HG02981 (cell line): ENCODE results near the gene PVALB.
"Not testable (repeated sequence)": the region's sequence is repeated elsewhere in the genome, so short reads cannot be mapped to it uniquely, and the experiment has no call there.

Experiments used
- ATAC-seq: cut with Tn5 transposase; IDR thresholded peaks from one replicate; pipeline ENCODE4 v1.9.1; 2021; ENCODE audit warnings: mild to moderate bottlenecking, moderate library complexity; ENCODE audit not compliant: unreplicated experiment

The PVALB gene

DNA sequence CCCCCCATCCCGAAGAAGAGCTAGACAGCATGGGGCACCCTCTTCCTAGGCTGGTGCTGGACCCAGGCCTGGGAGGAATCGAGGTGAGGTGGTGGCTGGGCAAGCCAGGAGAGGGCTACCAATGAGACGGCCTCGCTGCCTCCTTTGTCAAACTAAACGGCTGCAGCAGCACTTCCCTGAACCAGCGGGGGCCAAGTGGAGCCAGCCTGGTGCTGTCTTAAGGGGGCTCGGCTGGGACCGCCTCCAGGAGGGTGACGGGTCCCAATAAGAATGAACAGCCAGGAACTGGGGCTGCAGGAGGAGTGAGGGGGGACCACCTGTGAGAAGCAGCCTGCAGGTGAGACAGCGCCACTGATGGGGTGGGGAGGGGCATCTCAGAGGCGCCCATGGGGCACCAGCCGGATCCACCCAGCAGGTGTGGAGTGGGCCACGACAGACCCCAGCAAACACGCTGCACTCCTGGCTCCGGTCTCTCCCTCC lies 58.0 kb downstream of the PVALB start:
- no peak for ATAC-seq

DNA sequence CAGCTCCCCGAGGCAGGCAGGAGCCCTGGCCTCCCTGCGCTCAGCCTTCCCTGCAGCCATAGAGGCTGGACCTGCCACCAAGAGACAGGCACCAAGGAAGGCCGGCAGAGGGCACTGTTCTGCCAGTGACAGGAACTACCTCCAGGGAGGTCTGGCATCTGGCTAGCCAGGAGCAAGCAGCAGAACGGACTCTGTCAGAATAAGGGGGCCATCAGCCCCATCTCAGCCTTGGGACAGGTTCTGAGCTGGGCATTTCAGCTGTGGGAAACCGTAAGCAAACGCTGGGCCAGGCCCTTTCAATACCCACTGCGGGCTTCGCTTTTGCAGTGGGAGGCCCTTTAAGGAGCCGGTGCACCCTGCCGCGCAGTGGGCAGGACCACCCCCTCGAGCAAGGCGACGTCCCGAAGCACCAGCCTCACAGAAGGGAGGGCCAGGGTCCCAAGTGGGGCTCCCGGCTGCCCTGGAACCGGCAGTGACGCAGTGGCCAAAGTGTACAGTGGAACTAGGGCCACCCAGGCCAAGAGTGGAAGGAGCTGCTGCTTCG lies 59.1 kb downstream of the PVALB start:
- no peak for ATAC-seq

DNA sequence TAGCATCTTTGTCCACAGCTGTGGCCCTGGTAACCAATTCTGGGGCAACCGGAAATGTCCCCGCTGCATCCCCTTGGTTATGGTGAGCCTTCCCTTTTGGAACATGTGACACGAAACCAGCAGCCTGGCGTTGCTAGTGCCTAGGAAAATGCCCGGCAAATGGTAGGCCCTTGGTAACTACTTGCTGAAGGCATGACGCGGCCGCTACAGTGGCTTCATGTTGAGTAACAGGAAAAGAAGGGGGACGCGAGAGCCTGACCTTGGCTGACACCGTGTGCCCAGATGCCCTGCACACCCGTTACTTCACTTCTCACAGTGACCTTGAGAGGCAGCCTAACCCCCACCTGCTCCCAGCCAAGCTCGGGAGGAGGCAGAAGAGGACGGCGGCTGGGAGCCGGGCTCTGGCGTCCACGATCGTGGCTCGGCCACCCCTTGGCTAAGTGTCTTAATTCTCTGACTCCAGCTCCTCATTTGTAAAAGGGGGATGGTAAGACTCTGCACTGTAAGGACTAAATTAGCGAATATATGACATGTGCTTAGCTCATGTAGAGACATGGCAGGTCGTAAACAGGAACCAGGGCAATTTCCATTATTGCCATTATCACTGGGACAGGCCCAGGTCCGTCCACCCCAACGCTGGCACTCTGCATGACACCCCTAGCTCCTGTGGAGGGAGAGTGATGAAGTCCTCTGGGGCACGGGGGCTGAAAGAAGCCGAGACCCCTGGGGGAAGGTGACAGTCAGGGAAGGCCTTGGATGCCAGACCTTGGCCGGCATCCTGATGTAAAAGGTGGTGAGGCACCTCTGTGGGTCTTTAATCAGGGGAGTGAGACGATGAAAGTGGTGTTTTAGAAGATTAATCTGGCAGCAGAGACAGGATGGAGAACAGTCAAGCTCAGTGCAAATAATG lies 59.8 kb downstream of the PVALB start:
- no peak for ATAC-seq

DNA sequence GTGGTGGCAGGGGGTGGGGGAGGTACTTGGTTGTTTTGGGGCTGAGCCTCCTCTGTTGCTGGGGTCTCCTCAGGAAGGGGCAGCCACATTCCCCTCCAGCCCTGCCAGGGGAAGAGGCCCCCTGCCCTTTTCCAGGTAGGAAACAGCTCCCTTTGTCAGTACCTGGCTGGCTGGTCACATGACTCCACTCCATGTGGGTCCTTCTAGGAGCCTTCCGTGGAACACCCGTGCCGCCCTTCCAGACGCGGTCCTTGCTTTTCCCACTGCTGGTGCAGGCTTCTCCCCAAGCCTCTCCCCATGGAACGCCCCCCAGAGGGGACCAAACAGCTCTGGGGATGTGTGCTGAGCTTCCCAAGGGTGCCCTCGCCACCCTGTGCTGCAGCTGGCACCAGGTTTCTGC lies 60.8 kb downstream of the PVALB start:
- no peak for ATAC-seq

- ATAC-seq: no peak
Observed at GRCh38 chr22:36755316-36755715, 61.5 kb downstream of the PVALB start.

DNA sequence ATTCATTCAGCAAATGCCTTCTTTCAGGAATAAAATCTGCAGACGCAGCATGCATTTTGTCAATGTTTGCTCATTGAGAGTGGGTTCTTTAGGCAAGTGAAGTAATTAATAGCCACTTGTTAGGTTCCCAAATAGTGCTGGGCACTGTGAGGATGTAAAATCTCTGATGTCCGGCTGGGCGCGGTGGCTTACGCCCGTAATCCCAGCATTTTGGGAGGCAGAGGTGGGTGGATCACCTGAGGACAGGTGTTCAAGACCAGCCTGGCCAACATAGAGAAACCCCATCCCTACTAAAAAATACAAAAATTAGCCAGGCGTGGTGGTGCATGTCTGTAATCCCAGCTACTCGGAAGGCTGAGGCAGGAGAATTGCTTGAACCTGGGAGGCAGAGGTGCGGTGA lies 62.0 kb downstream of the PVALB start:
- not testable (repeated sequence) for ATAC-seq

DNA sequence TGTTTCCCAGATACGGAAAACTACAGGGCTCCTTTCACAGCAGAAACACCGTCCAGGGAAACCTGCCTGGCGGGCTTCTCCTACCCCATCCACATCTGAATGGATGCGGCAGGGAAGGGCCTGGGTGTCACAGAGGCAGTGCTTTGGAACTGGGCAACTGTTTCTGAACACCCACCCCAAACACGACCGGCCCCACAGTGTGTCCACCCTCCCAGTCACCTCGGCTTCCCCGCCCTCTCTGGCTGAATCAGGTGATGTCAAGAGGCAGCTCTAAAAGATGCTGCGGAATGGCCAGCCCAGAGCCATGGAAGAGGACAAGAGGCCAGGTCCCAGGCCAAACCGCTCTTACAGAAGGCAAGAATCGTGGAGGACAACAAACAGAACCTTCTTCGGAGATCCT lies 62.9 kb downstream of the PVALB start:
- no peak for ATAC-seq

DNA sequence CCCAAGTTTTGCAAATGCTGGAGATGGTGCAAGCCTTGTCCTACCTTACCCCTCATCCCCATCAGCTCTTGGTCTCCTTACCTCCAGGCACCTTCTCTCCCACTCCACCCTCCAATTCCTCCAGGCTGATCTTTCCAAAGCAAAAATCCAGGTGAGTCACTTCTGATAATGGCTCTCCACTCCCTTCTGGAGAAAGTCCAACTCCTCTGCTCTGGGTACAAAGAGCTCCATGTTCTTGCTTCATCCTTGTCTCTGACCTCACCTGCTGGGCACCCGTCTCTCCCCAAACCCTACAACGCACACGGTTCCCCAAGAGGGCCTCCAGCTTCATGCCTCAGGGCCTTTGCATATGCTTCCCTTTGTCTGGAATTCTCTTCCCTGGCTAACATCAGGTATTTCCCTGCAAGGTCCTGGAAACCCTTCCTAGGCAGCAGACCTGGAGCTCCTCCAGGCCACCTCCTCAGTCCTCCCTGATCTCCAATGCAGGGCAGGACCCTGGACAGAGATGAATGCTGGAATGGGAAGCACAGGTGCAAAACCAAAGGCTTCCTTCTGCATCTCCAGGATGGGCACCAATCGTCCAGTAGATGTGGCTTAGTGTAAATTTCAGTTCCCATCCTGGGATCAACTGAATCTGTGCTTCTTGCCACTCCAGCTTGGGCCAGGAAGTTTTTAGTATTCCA lies 63.6 kb downstream of the PVALB start:
- ATAC-seq: no peak
